ENCODE measurements around the gene NR3C2. TPM values are rescaled to one million over a fixed set of nuclear protein-coding genes. Genes with fewer than 3 reads are reported as not detected.

Gene NR3C2
- total and polyA plus RNA-seq, 4 donors: 2.0 to 11.5 (median 3.2) TPM

GRCh38 chr4:148254621-148255343, 187.4 kb downstream of the NR3C2 start:
- Histone ChIP-seq H3K4me1 (ENCODE audit: control insufficient read depth in 4 of 4, insufficient read depth in 4 of 4, low read length in 3 of 4) (peaks cover 2 to 14% (median 10%) of the 10 kb centered on the region in 4 donors), H3K9ac (ENCODE audit: low read depth in 1 of 2, low read length in 2 of 2) (no peak overlapping the region), H3K9me3 (ENCODE audit: control insufficient read depth in 4 of 4, low read length in 3 of 4) (no peaks in the 10 kb centered on the region), H3K27me3 (ENCODE audit: control insufficient read depth in 4 of 4, insufficient read depth in 4 of 4, low read length in 3 of 4) (no peaks in the 10 kb centered on the region), H3K27ac (ENCODE audit: low read depth in 1 of 2, low read length in 2 of 2) (no peak overlapping the region), H3K36me3 (ENCODE audit: control insufficient read depth in 4 of 4, insufficient read depth in 3 of 4, low read depth in 1 of 4, low read length in 3 of 4) (peaks cover 0 to 4% (median 0%) of the 10 kb centered on the region in 4 donors), H3K4me3 (ENCODE audit: low read depth in 1 of 3, low read length in 3 of 3) (no peak overlapping the region)
- no peak for DNase-seq (ENCODE audit: low spot score)
- 97% methylated on average over 1 of the region's 1 CpG for WGBS
- TF ChIP-seq RXRA (IDR thresholded peaks at IDR 0.05): no peak
- no peak for TF ChIP-seq MAX (IDR thresholded peaks at IDR 0.05)
- TF ChIP-seq GABPA (IDR thresholded peaks at IDR 0.05 in 1 of 2, conservative IDR thresholded peaks at IDR 0.05 in 1 of 2): no peak
- TF ChIP-seq RAD21 (IDR thresholded peaks at IDR 0.05): no peak
- TF ChIP-seq EGR1 (IDR thresholded peaks at IDR 0.05; ENCODE audit: low read depth in 2 of 2): no peak
- no peak for TF ChIP-seq ZBTB33 (IDR thresholded peaks at IDR 0.05)
- TF ChIP-seq FOXA1 (IDR thresholded peaks at IDR 0.05): no peak

- peak; percentile 12 for TF ChIP-seq FOXA2 (IDR thresholded peaks at IDR 0.05)
- peak; percentile 58 for TF ChIP-seq HNF4G (IDR thresholded peaks at IDR 0.05)
- peak; percentile 66 to 77 for TF ChIP-seq JUND (IDR thresholded peaks at IDR 0.05)
- no peak for TF ChIP-seq ZBTB33 (IDR thresholded peaks at IDR 0.05)
- TF ChIP-seq ATF3 (IDR thresholded peaks at IDR 0.05): no peak
- peak; percentile 50 for TF ChIP-seq YY1 (IDR thresholded peaks at IDR 0.05)
- TF ChIP-seq RAD21 (IDR thresholded peaks at IDR 0.05): peak; percentile 32 to 41
- peak; percentile 78 to 80 for TF ChIP-seq RXRA (IDR thresholded peaks at IDR 0.05)
- TF ChIP-seq HNF4A (conservative IDR thresholded peaks at IDR 0.05): peak; percentile 83 to 87
- H3K9ac ChIP-seq (ENCODE audit: low read depth in 1 of 2, low read length in 2 of 2): no peak overlapping the region
- no peaks in the 10 kb centered on the region for H3K27me3 ChIP-seq (ENCODE audit: control insufficient read depth in 4 of 4, insufficient read depth in 4 of 4, low read length in 3 of 4)
- 36% methylated on average over 4 of the region's 4 CpGs for WGBS
- no peaks in the 10 kb centered on the region for H3K9me3 ChIP-seq (ENCODE audit: control insufficient read depth in 4 of 4, low read length in 3 of 4)
- H3K4me3 ChIP-seq (ENCODE audit: low read depth in 1 of 3, low read length in 3 of 3): no peak overlapping the region
- H3K4me1 ChIP-seq (ENCODE audit: control insufficient read depth in 4 of 4, insufficient read depth in 4 of 4, low read length in 3 of 4): peaks cover 2 to 14% (median 10%) of the 10 kb centered on the region in 4 donors
- peaks cover 0 to 4% (median 0%) of the 10 kb centered on the region in 4 donors for H3K36me3 ChIP-seq (ENCODE audit: control insufficient read depth in 4 of 4, insufficient read depth in 3 of 4, low read depth in 1 of 4, low read length in 3 of 4)
- DNase-seq (ENCODE audit: low spot score): no peak
- H3K27ac ChIP-seq (ENCODE audit: low read depth in 1 of 2, low read length in 2 of 2): no peak overlapping the region
Measured at GRCh38 chr4:148253768-148254167, 188.4 kb downstream of the NR3C2 start.

GRCh38 chr4:148248824-148249223, 193.4 kb downstream of the NR3C2 start:
- H3K9ac ChIP-seq (ENCODE audit: low read depth in 1 of 2, low read length in 2 of 2): no peak overlapping the region
- no peaks in the 10 kb centered on the region for H3K27me3 ChIP-seq (ENCODE audit: control insufficient read depth in 4 of 4, insufficient read depth in 4 of 4, low read length in 3 of 4)
- H3K4me3 ChIP-seq (ENCODE audit: low read depth in 1 of 3, low read length in 3 of 3): no peak overlapping the region
- no peak for DNase-seq (ENCODE audit: low spot score)
- 79% methylated on average over 4 of the region's 4 CpGs for WGBS
- no peak for TF ChIP-seq RXRA (IDR thresholded peaks at IDR 0.05)
- TF ChIP-seq ZBTB33 (IDR thresholded peaks at IDR 0.05): no peak
- no peak for TF ChIP-seq FOXA1 (IDR thresholded peaks at IDR 0.05)
- no peak for TF ChIP-seq CTCF (IDR thresholded peaks at IDR 0.05; ENCODE audit: low read depth, low read length, missing input control)
- TF ChIP-seq TAF1 (conservative IDR thresholded peaks at IDR 0.05): no peak
- no peak for TF ChIP-seq RAD21 (IDR thresholded peaks at IDR 0.05)
- peaks cover 0 to 4% (median 1%) of the 10 kb centered on the region in 4 donors for H3K4me1 ChIP-seq (ENCODE audit: control insufficient read depth in 4 of 4, insufficient read depth in 4 of 4, low read length in 3 of 4)
- no peaks in the 10 kb centered on the region for H3K36me3 ChIP-seq (ENCODE audit: control insufficient read depth in 4 of 4, insufficient read depth in 3 of 4, low read depth in 1 of 4, low read length in 3 of 4)
- no peak overlapping the region for H3K27ac ChIP-seq (ENCODE audit: low read depth in 1 of 2, low read length in 2 of 2)
- no peaks in the 10 kb centered on the region for H3K9me3 ChIP-seq (ENCODE audit: control insufficient read depth in 4 of 4, low read length in 3 of 4)
